RWPE2 (cell line): ENCODE data around the gene ELF5.

Experiments
- ATAC-seq: fragments of 200-7000 bp; cut with Tn5 transposase; 3 replicates; pipeline ENCODE4 v1.9.1; 2021; ENCODE audit warnings: low read depth
- DNase-seq: peaks from one replicate; pipeline ENCODE4 v3.0.0-alpha.2; 2020; ENCODE audit warnings: low spot score
- H3K27ac ChIP-seq: fragments of 450-650 bp; 2 replicates; pipeline ENCODE4 v1.5.1; 2017; ENCODE audit warnings: mild to moderate bottlenecking; ENCODE audit not compliant: poor library complexity, severe bottlenecking
- H3K27me3 ChIP-seq: fragments of 250-450 bp; sonication (Bioruptor Pico); 2 replicates; pipeline ENCODE4 v1.5.1; 2021; ENCODE audit warnings: mild to moderate bottlenecking, moderate library complexity; ENCODE audit not compliant: insufficient read depth, poor library complexity, severe bottlenecking
- H3K36me3 ChIP-seq: fragments of 250-450 bp; sonication (Bioruptor Pico); 2 replicates; pipeline ENCODE4 v1.5.1; 2020; ENCODE audit warnings: low read depth, mild to moderate bottlenecking, moderate library complexity
- H3K4me1 ChIP-seq: fragments of 250-450 bp; sonication (Bioruptor Pico); 2 replicates; pipeline ENCODE4 v1.5.1; 2021; ENCODE audit warnings: mild to moderate bottlenecking, moderate library complexity; ENCODE audit not compliant: insufficient read depth, poor library complexity, severe bottlenecking
- H3K4me3 ChIP-seq: fragments of 250-450 bp; sonication (Bioruptor Pico); 2 replicates; pipeline ENCODE4 v1.5.1; 2021; ENCODE audit warnings: mild to moderate bottlenecking, moderate library complexity; ENCODE audit not compliant: severe bottlenecking
- H3K9me3 ChIP-seq: fragments of 250-450 bp; sonication (Bioruptor Pico); 2 replicates; pipeline ENCODE4 v1.5.1; 2021; ENCODE audit warnings: mild to moderate bottlenecking, moderate library complexity; ENCODE audit not compliant: severe bottlenecking
- CTCF ChIP-seq: fragments of 450-650 bp; IDR thresholded peaks from one replicate; pipeline ENCODE4 v1.5.1; 2017; ENCODE audit warnings: mild to moderate bottlenecking, moderate library complexity; ENCODE audit not compliant: poor library complexity, severe bottlenecking

The ELF5 gene

GRCh38 chr11:34530545-34531234, 17.1 kb upstream of the ELF5 start:
- Histone ChIP-seq H3K27ac (no peak overlapping the region), H3K9me3 (no peaks in the 10 kb centered on the region), H3K4me1 (no peaks in the 10 kb centered on the region), H3K4me3 (no peak overlapping the region), H3K27me3 (no peaks in the 10 kb centered on the region), H3K36me3 (no peaks in the 10 kb centered on the region)
- no peak for ATAC-seq
- no peak for TF ChIP-seq CTCF
- DNase-seq = no peak

GRCh38 chr11:34529643-34530042, 16.0 kb upstream of the ELF5 start:
- no peak overlapping the region for H3K27ac ChIP-seq
- H3K4me3 ChIP-seq = no peak overlapping the region
- no peaks in the 10 kb centered on the region for H3K36me3 ChIP-seq
- DNase-seq (no peak), ATAC-seq (no peak)
- TF ChIP-seq CTCF = no peak
- H3K9me3 ChIP-seq = no peaks in the 10 kb centered on the region
- no peaks in the 10 kb centered on the region for H3K4me1 ChIP-seq
- H3K27me3 ChIP-seq = no peaks in the 10 kb centered on the region

GRCh38 chr11:34528072-34528471, 14.5 kb upstream of the ELF5 start:
- H3K27ac ChIP-seq = no peak overlapping the region
- H3K27me3 ChIP-seq = no peaks in the 10 kb centered on the region
- H3K4me1 ChIP-seq = no peaks in the 10 kb centered on the region
- H3K4me3 ChIP-seq = no peak overlapping the region
- no peak for ATAC-seq
- no peak for DNase-seq
- H3K9me3 ChIP-seq = no peaks in the 10 kb centered on the region
- no peaks in the 10 kb centered on the region for H3K36me3 ChIP-seq
- TF ChIP-seq CTCF = no peak

- Histone ChIP-seq H3K27me3 (no peaks in the 10 kb centered on the region), H3K4me3 (no peak overlapping the region), H3K36me3 (no peaks in the 10 kb centered on the region), H3K4me1 (no peaks in the 10 kb centered on the region), H3K27ac (no peak overlapping the region), H3K9me3 (no peaks in the 10 kb centered on the region)
- ATAC-seq (no peak), DNase-seq (no peak)
- no peak for TF ChIP-seq CTCF
These were observed 12.5 kb upstream of the ELF5 start for GRCh38 chr11:34525888-34526657.

GRCh38 chr11:34525098-34525497, 11.5 kb upstream of the ELF5 start:
- no peak for TF ChIP-seq CTCF
- Histone ChIP-seq H3K36me3 (no peaks in the 10 kb centered on the region), H3K9me3 (no peaks in the 10 kb centered on the region), H3K4me1 (no peaks in the 10 kb centered on the region), H3K4me3 (no peak overlapping the region), H3K27me3 (no peaks in the 10 kb centered on the region), H3K27ac (no peak overlapping the region)
- no peak for ATAC-seq
- no peak for DNase-seq
